GM12872 (cell line): ENCODE data around the gene CIAPIN1.

Source experiments
- CTCF ChIP-seq: IDR thresholded peaks from 3 replicates; pipeline ENCODE4 v1.5.1; 2011; ENCODE audit warnings: low read depth, mild to moderate bottlenecking, low read length, moderate library complexity; ENCODE audit not compliant: insufficient read depth

Gene CIAPIN1

GRCh38 chr16:57445510-57445909 lies 1.7 kb downstream of the CIAPIN1 start:
- TF ChIP-seq CTCF, result no peak

- TF ChIP-seq CTCF, result no peak
Observed at GRCh38 chr16:57444711-57445110, 2.5 kb downstream of the CIAPIN1 start.

GRCh38 chr16:57435838-57436237 lies 11.3 kb downstream of the CIAPIN1 start:
- TF ChIP-seq CTCF, result no peak

- no peak for TF ChIP-seq CTCF
Observed at GRCh38 chr16:57434003-57434402, 13.2 kb downstream of the CIAPIN1 start.

GRCh38 chr16:57432989-57433388 lies 14.2 kb downstream of the CIAPIN1 start:
- TF ChIP-seq CTCF, result no peak

GRCh38 chr16:57432505-57432904 lies 14.7 kb downstream of the CIAPIN1 start:
- no peak for TF ChIP-seq CTCF

GRCh38 chr16:57430955-57431354 lies 16.2 kb downstream of the CIAPIN1 start:
- TF ChIP-seq CTCF, result no peak

- no peak for TF ChIP-seq CTCF
Observed at GRCh38 chr16:57427824-57428223, 19.4 kb downstream of the CIAPIN1 start.
